HepG2 (cell line): ENCODE results near the gene AFDN. TPM values are rescaled to one million over a fixed set of nuclear protein-coding genes. Genes with fewer than 3 reads are reported as not detected.

Experiments
- ATAC-seq: fragments of 200-7000 bp; cut with Tn5 transposase; 3 replicates; pipeline ENCODE4 v1.9.1; 2020; ENCODE audit warnings: mild to moderate bottlenecking, moderate library complexity
- BruUV-seq: library from RNA; stranded (reverse); fragments of 400-500 nt; replicated peaks from 2 replicates; lab custom pipeline; 2021; lab: Mats Ljungman, UMichigan
- CTCF ChIA-PET: fragments of 300-600 bp; formaldehyde crosslinking; extraction: SDS; loops from one replicate; lab custom pipeline; 2021; ENCODE audit warnings: low total read pairs, inconsistent platforms, low intra/inter-chr PET ratio; lab: Yijun Ruan, JAX
- POLR2A ChIA-PET: fragments of 350-600 bp; sonication (Branson Sonifier 250); formaldehyde crosslinking; loops from one replicate; lab custom pipeline; 2020; ENCODE audit warnings: antibody characterized with exemption, inconsistent platforms; lab: Yijun Ruan, JAX
- DNase-seq: peaks from one replicate; pipeline ENCODE4 v3.0.0-alpha.2; 2015; ENCODE audit warnings: low spot score
- FAIRE-seq: peaks from 3 replicates; lab custom pipeline; 2011; peaks lifted over from hg19 to GRCh38; lab: Jason Lieb, UNC
- H2AFZ ChIP-seq: one replicate; pipeline ENCODE4 v1.6.1; 2011; ENCODE audit warnings: low read length, inconsistent platforms
- H3K27ac ChIP-seq: fragments of 300-600 bp; 3 replicates; pipeline ENCODE4 v1.8.0; 2011; ENCODE audit warnings: mixed run types, mild to moderate bottlenecking, mixed read lengths, low read length, inconsistent platforms; ENCODE audit not compliant: insufficient read depth; ENCODE audit errors: extremely low read length
- H3K27me3 ChIP-seq, 2 experiments: fragments of 200-600 bp in 1 of 2; 2 replicates in 1 of 2; 3 replicates in 1 of 2; pipeline versions ENCODE4 v1.6.0 to v1.8.0; 2011; ENCODE audit warnings: low read length in 2 of 2, mild to moderate bottlenecking in 2 of 2, moderate library complexity in 2 of 2, inconsistent platforms in 1 of 2; ENCODE audit not compliant: insufficient read depth in 2 of 2, control insufficient read depth in 1 of 2
- H3K36me3 ChIP-seq, 2 experiments: fragments of 200-600 bp in 1 of 2; replicated peaks in 1 of 2; 2 replicates in 1 of 2; 3 replicates in 1 of 2; pipeline versions ENCODE4 v1.5.1 to v1.8.0; 2011; ENCODE audit warnings: low read length in 2 of 2, inconsistent platforms in 1 of 2; ENCODE audit not compliant: insufficient read depth in 2 of 2, control insufficient read depth in 1 of 2
- H3K4me1 ChIP-seq: 2 replicates; pipeline ENCODE4 v1.5.1; 2012; ENCODE audit warnings: low read length, inconsistent platforms; ENCODE audit not compliant: insufficient read depth
- H3K4me2 ChIP-seq: 2 replicates; pipeline ENCODE4 v1.6.0; 2011; ENCODE audit warnings: low read depth, low read length, inconsistent platforms
- H3K4me3 ChIP-seq, 3 experiments: fragments of 200-600 bp in 1 of 3; sonication (generic), shearing (Covaris generic) in 1 of 3; replicated peaks in 1 of 3; 2 replicates each; pipeline ENCODE4 v1.5.1; 2011 to 2016; ENCODE audit warnings: low read length in 3 of 3, inconsistent platforms in 2 of 3, low read depth in 2 of 3, mild to moderate bottlenecking in 2 of 3, control low read depth in 1 of 3, mixed read lengths in 1 of 3; ENCODE audit not compliant: insufficient read depth in 1 of 3
- H3K79me2 ChIP-seq: one replicate; pipeline ENCODE4 v1.6.1; 2011; ENCODE audit warnings: low read length, inconsistent platforms; ENCODE audit not compliant: insufficient read depth
- H3K9ac ChIP-seq: 2 replicates; pipeline ENCODE4 v1.6.0; 2011; ENCODE audit warnings: mild to moderate bottlenecking, low read depth, low read length, inconsistent platforms; ENCODE audit not compliant: insufficient read depth
- H3K9me3 ChIP-seq: 2 replicates; pipeline ENCODE4 v1.5.1; 2012; ENCODE audit warnings: mild to moderate bottlenecking, low read length
- H4K20me1 ChIP-seq: 2 replicates; pipeline ENCODE4 v1.6.0; 2011; ENCODE audit warnings: inconsistent platforms, mild to moderate bottlenecking, low read length, moderate library complexity; ENCODE audit not compliant: insufficient read depth
- AHDC1 ChIP-seq: sonication (generic); formaldehyde crosslinking; IDR thresholded peaks from 2 replicates; pipeline ENCODE4 v1.5.1; 2020; ENCODE audit warnings: mild to moderate bottlenecking, missing genetic modification reagents, borderline replicate concordance
- DRAP1 ChIP-seq: IDR thresholded peaks from 2 replicates; pipeline ENCODE4 v1.6.1; 2016; ENCODE audit warnings: missing genetic modification reagents, missing compliant biosample characterization
- FUBP1 ChIP-seq: sonication (generic); formaldehyde crosslinking; IDR thresholded peaks from 2 replicates; pipeline ENCODE4 v1.5.1; 2020; ENCODE audit warnings: missing genetic modification reagents, mild to moderate bottlenecking, borderline replicate concordance
- HIVEP1 ChIP-seq: sonication (generic); formaldehyde crosslinking; IDR thresholded peaks from 2 replicates; pipeline ENCODE4 v1.4.0; 2020; ENCODE audit warnings: mild to moderate bottlenecking, missing genetic modification reagents
- PHF5A ChIP-seq: IDR thresholded peaks from one replicate; pipeline ENCODE4 v1.6.1; 2018; ENCODE audit warnings: low read depth, missing genetic modification reagents; ENCODE audit not compliant: unreplicated experiment
- RFX1 ChIP-seq: fragments of 450-650 bp; IDR thresholded peaks from 2 replicates; pipeline ENCODE4 v1.6.1; 2017
- SIX4 ChIP-seq: sonication (generic); formaldehyde crosslinking; IDR thresholded peaks from 2 replicates; pipeline ENCODE4 v1.4.0; 2020; ENCODE audit warnings: missing genetic modification reagents
- SKIL ChIP-seq: sonication (generic); formaldehyde crosslinking; IDR thresholded peaks from 2 replicates; pipeline ENCODE4 v1.8.0; 2022; ENCODE audit warnings: missing genetic modification reagents, mild to moderate bottlenecking, moderate library complexity, borderline replicate concordance
- THYN1 ChIP-seq: sonication (generic); formaldehyde crosslinking; IDR thresholded peaks from 2 replicates; pipeline ENCODE4 v1.8.1; 2023; ENCODE audit warnings: low read depth, mild to moderate bottlenecking, moderate library complexity, missing genetic modification reagents, borderline replicate concordance
- ZBTB38 ChIP-seq: sonication (generic); formaldehyde crosslinking; IDR thresholded peaks from 2 replicates; pipeline ENCODE4 v1.5.1; 2020; ENCODE audit warnings: mild to moderate bottlenecking, missing genetic modification reagents
- WGBS: methylation state at CpG from one replicate; pipeline ENCODE4 v1.1.6; 2017; ENCODE audit warnings: low lambda C conversion rate; 5-methylcytosine and 5-hydroxymethylcytosine counted together
- in situ Hi-C: cut with HindIII; loops from 2 replicates; pipeline ENCODE4 v1.10.0; 2017; ENCODE audit warnings: low pct_unique_long_range_greater_than_20kb; ENCODE audit not compliant: extremely low pct_ligation_motif_present
- intact Hi-C: fragments of 100-400 bp; cut with micrococcal nuclease; formaldehyde crosslinking; loops from one replicate; pipeline ENCODE4 v1.10.0; 2022; ENCODE audit not compliant: unreplicated experiment
- polyA plus RNA-seq, 8 experiments: library from polyadenylated mRNA; depleted of rRNA in 3 of 8; stranded (reverse) in 7 of 8; unstranded in 1 of 8; fragments of >200 nt; fragmentation: Illumina TruSeq in 4 of 8; extraction: Trizol in 4 of 8; gene quantifications; 2 replicates each; pipeline versions ENCODE4 v1.2.1 to v1.2.3, GENCODE V29; 2011 to 2016; ENCODE audit warnings: low read depth in 4 of 8, missing spikeins in 1 of 8, mixed read lengths in 1 of 8; ENCODE audit not compliant: insufficient read depth in 1 of 8
- total RNA-seq, 5 experiments: library from RNA; depleted of rRNA; stranded (reverse); fragments of >200 nt; fragmentation: Illumina TruSeq; extraction: Trizol; gene quantifications; 2 replicates each; pipeline ENCODE4 v1.2.3, GENCODE V29; 2016; ENCODE audit warnings: low read depth in 1 of 5
- TF ChIP-seq, protein P1 (sequence below): sonication (generic); formaldehyde crosslinking; IDR thresholded peaks from 2 replicates; pipeline ENCODE4 v1.5.0; 2020; ENCODE audit warnings: missing genetic modification reagents, mild to moderate bottlenecking, borderline replicate concordance

AFDN gene
- total and polyA plus RNA-seq, 2 of the 13 experiments (the other 11 are each of a cell fraction or from before 2014, with no cell fraction given): 136 to 151 TPM

DNA sequence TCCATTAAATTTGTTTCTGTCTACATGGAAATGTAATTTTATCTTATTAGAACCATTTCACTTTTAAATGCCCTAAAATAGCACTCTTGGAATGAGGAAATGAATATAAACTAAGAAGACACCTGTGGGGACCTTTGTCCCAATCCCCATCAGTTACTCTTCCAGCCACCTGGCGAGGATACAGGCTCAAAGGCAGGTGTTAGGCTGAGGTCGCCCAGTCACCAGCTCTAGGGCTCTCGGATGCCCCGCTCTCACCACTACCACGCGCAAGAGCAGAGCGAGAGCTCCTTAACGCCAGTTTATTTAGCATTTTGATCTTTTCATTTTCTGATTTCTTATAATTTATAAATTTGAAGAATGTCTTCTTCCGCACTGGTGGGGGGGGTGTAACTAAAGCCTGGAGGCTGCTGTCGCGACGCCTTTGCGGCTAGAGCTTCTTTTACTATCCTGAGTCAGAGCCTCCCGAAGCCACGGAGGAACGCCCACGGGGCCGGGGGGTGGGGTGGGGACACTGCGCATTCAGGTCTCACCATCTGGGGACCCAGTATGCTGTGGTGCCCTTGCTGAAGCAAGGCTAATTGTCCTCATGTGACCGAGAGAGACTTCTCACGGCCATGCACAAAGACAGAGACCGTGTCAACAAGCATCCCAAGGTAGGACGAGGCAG is 38.7 kb upstream of the AFDN start:
- intact Hi-C loops: no loop called here
- H3K4me3 ChIP-seq: no peak overlapping the region
- POLR2A ChIA-PET: no interaction called here
- TF ChIP-seq THYN1 (CRISPR knock-in tag) (no peak), ZBTB38 (CRISPR knock-in tag) (peak; percentile 60; the same call in 1 of the 2 replicates), SIX4 (CRISPR knock-in tag) (no peak), DRAP1 (CRISPR knock-in tag) (no peak), PHF5A (CRISPR knock-in tag) (no peak), RFX1 (no peak), SKIL (CRISPR knock-in tag) (no peak), FUBP1 (CRISPR knock-in tag) (no peak), HIVEP1 (no peak), AHDC1 (CRISPR knock-in tag) (no peak)
- TF ChIP-seq, protein P1, sequence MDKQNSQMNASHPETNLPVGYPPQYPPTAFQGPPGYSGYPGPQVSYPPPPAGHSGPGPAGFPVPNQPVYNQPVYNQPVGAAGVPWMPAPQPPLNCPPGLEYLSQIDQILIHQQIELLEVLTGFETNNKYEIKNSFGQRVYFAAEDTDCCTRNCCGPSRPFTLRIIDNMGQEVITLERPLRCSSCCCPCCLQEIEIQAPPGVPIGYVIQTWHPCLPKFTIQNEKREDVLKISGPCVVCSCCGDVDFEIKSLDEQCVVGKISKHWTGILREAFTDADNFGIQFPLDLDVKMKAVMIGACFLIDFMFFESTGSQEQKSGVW (CRISPR knock-in tag): no peak

More for the DNA sequence above, 38.7 kb upstream of the AFDN start:
- Histone ChIP-seq H3K4me1 (peaks cover 61% of the 10 kb centered on the region), H3K36me3 (no peaks in the 10 kb centered on the region), H3K9me3 (no peaks in the 10 kb centered on the region), H3K9ac (no peak overlapping the region), H3K79me2 (no peaks in the 10 kb centered on the region), H2AFZ (no peak overlapping the region), H4K20me1 (no peaks in the 10 kb centered on the region), H3K27ac (no peak overlapping the region), H3K27me3 (no peaks in the 10 kb centered on the region), H3K4me2 (no peak overlapping the region)
- ATAC-seq (no peak), DNase-seq (no peak), FAIRE-seq (no peak)
- in situ Hi-C loops: no loop called here
- BruUV-seq: no TSS peak
- CTCF ChIA-PET: no interaction called here
- WGBS: 84% methylated on average over 23 of the region's 23 CpGs
